ENCODE data around the gene NCOA3. TPM values are rescaled to one million over a fixed set of nuclear protein-coding genes. Genes with fewer than 3 reads are reported as not detected.
A peak's percentile ranks its signal among the peaks of the same experiment; 100 is the strongest.
"Not testable (repeated sequence)": the region's sequence is repeated elsewhere in the genome, so short reads cannot be mapped to it uniquely, and the experiment has no call there.

Gene NCOA3
- total RNA-seq, 1 donor, result 44.5 TPM

- Histone ChIP-seq H3K79me2 (ENCODE audit: insufficient read depth, low read length) (peaks cover 15% of the 10 kb centered on the region), H3K9me3 (ENCODE audit: low read depth, low read length) (no peaks in the 10 kb centered on the region), H3K4me3 (ENCODE audit: insufficient read depth, low read length) (no peak overlapping the region), H2AFZ (ENCODE audit: low read length) (no peak overlapping the region), H3K4me1 (ENCODE audit: insufficient read depth, low read length) (peaks cover 13% of the 10 kb centered on the region), H3K27me3 (ENCODE audit: insufficient read depth, low read length) (no peaks in the 10 kb centered on the region), H3K4me2 (ENCODE audit: insufficient read depth, low read length) (no peak overlapping the region), H4K20me1 (ENCODE audit: insufficient read depth, low read length) (peaks cover 2% of the 10 kb centered on the region), H3K27ac (ENCODE audit: low read depth, low read length) (no peak overlapping the region), H3K36me3 (ENCODE audit: insufficient read depth, low read length) (no peaks in the 10 kb centered on the region)
- DNase-seq (ENCODE audit: insufficient read length, low spot score, missing footprints), result no peak
- TF ChIP-seq, protein P1, sequence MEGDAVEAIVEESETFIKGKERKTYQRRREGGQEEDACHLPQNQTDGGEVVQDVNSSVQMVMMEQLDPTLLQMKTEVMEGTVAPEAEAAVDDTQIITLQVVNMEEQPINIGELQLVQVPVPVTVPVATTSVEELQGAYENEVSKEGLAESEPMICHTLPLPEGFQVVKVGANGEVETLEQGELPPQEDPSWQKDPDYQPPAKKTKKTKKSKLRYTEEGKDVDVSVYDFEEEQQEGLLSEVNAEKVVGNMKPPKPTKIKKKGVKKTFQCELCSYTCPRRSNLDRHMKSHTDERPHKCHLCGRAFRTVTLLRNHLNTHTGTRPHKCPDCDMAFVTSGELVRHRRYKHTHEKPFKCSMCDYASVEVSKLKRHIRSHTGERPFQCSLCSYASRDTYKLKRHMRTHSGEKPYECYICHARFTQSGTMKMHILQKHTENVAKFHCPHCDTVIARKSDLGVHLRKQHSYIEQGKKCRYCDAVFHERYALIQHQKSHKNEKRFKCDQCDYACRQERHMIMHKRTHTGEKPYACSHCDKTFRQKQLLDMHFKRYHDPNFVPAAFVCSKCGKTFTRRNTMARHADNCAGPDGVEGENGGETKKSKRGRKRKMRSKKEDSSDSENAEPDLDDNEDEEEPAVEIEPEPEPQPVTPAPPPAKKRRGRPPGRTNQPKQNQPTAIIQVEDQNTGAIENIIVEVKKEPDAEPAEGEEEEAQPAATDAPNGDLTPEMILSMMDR (IDR thresholded peaks at IDR 0.05; ENCODE audit: extremely low read depth, low read depth, low read length), result no peak
These were observed 3.1 kb upstream of the NCOA3 start for GRCh38 chr20:47498606-47499005.

DNA sequence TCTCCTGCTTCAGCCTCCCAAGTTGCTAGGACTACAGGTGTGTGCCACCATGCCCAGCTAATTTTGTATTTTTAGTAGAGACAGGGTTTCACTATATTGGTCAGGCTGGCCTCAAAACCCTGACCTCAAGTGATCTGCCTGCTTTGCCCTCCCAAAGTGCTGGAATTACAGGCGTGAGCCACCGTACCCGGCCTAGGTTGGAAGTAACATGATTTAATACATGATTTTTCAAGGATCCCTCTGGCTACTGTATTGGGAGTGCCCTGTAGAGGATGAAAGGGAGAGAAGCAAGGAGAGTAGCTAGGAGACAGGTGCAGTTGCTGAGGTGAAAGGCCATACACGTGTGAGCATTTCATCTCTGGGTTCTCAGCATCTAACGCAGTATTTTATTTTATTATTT lies 2.6 kb upstream of the NCOA3 start:
- Histone ChIP-seq H3K27ac (ENCODE audit: low read depth, low read length) (no peak overlapping the region), H4K20me1 (ENCODE audit: insufficient read depth, low read length) (peaks cover 6% of the 10 kb centered on the region), H3K27me3 (ENCODE audit: insufficient read depth, low read length) (no peaks in the 10 kb centered on the region), H3K4me2 (ENCODE audit: insufficient read depth, low read length) (no peak overlapping the region), H3K79me2 (ENCODE audit: insufficient read depth, low read length) (peaks cover 20% of the 10 kb centered on the region), H3K9me3 (ENCODE audit: low read depth, low read length) (no peaks in the 10 kb centered on the region), H3K36me3 (ENCODE audit: insufficient read depth, low read length) (no peaks in the 10 kb centered on the region), H2AFZ (ENCODE audit: low read length) (no peak overlapping the region), H3K4me3 (ENCODE audit: insufficient read depth, low read length) (no peak overlapping the region), H3K4me1 (ENCODE audit: insufficient read depth, low read length) (peaks cover 11% of the 10 kb centered on the region)
- TF ChIP-seq, protein P1 (IDR thresholded peaks at IDR 0.05; ENCODE audit: extremely low read depth, low read depth, low read length), result no peak
- no peak for DNase-seq (ENCODE audit: insufficient read length, low spot score, missing footprints)

- H3K4me2 ChIP-seq (ENCODE audit: insufficient read depth, low read length); H3K27me3 ChIP-seq (ENCODE audit: insufficient read depth, low read length); H3K4me1 ChIP-seq (ENCODE audit: insufficient read depth, low read length); H2AFZ ChIP-seq (ENCODE audit: low read length); H3K36me3 ChIP-seq (ENCODE audit: insufficient read depth, low read length); H3K9me3 ChIP-seq (ENCODE audit: low read depth, low read length); H3K27ac ChIP-seq (ENCODE audit: low read depth, low read length); H3K4me3 ChIP-seq (ENCODE audit: insufficient read depth, low read length); DNase-seq (ENCODE audit: insufficient read length, low spot score, missing footprints): not testable (repeated sequence)
- Histone ChIP-seq H3K79me2 (ENCODE audit: insufficient read depth, low read length) (peaks cover 27% of the 10 kb centered on the region), H4K20me1 (ENCODE audit: insufficient read depth, low read length) (peaks cover 10% of the 10 kb centered on the region)
These were observed 1.6 kb upstream of the NCOA3 start for GRCh38 chr20:47500082-47500481.

- H3K27ac ChIP-seq (ENCODE audit: low read depth, low read length), result no peak overlapping the region
- no peaks in the 10 kb centered on the region for H3K9me3 ChIP-seq (ENCODE audit: low read depth, low read length)
- peaks cover 32% of the 10 kb centered on the region for H3K79me2 ChIP-seq (ENCODE audit: insufficient read depth, low read length)
- no peaks in the 10 kb centered on the region for H3K27me3 ChIP-seq (ENCODE audit: insufficient read depth, low read length)
- TF ChIP-seq, protein P1 (IDR thresholded peaks at IDR 0.05; ENCODE audit: extremely low read depth, low read depth, low read length), result no peak
- no peak overlapping the region for H3K4me3 ChIP-seq (ENCODE audit: insufficient read depth, low read length)
- peaks cover 9% of the 10 kb centered on the region for H3K4me1 ChIP-seq (ENCODE audit: insufficient read depth, low read length)
- no peak for DNase-seq (ENCODE audit: insufficient read length, low spot score, missing footprints)
- peaks cover 14% of the 10 kb centered on the region for H4K20me1 ChIP-seq (ENCODE audit: insufficient read depth, low read length)
- peak overlapping the region; percentile 91 for H3K4me2 ChIP-seq (ENCODE audit: insufficient read depth, low read length)
- no peaks in the 10 kb centered on the region for H3K36me3 ChIP-seq (ENCODE audit: insufficient read depth, low read length)
- peak overlapping the region; percentile 72 for H2AFZ ChIP-seq (ENCODE audit: low read length)
These were observed 1.1 kb upstream of the NCOA3 start for GRCh38 chr20:47500554-47500953.

Data from osteoblast (primary cell).